ENCODE data around the gene JAKMIP2. TPM values are rescaled to one million over a fixed set of nuclear protein-coding genes. Genes with fewer than 3 reads are reported as not detected.
"Not testable (repeated sequence)": the region's sequence is repeated elsewhere in the genome, so short reads cannot be mapped to it uniquely, and the experiment has no call there.

The JAKMIP2 gene
- 10.9 TPM for polyA plus RNA-seq (2013, experiment 1 of 2)
- 10.9 TPM for polyA plus RNA-seq (2013, experiment 2 of 2)

DNA sequence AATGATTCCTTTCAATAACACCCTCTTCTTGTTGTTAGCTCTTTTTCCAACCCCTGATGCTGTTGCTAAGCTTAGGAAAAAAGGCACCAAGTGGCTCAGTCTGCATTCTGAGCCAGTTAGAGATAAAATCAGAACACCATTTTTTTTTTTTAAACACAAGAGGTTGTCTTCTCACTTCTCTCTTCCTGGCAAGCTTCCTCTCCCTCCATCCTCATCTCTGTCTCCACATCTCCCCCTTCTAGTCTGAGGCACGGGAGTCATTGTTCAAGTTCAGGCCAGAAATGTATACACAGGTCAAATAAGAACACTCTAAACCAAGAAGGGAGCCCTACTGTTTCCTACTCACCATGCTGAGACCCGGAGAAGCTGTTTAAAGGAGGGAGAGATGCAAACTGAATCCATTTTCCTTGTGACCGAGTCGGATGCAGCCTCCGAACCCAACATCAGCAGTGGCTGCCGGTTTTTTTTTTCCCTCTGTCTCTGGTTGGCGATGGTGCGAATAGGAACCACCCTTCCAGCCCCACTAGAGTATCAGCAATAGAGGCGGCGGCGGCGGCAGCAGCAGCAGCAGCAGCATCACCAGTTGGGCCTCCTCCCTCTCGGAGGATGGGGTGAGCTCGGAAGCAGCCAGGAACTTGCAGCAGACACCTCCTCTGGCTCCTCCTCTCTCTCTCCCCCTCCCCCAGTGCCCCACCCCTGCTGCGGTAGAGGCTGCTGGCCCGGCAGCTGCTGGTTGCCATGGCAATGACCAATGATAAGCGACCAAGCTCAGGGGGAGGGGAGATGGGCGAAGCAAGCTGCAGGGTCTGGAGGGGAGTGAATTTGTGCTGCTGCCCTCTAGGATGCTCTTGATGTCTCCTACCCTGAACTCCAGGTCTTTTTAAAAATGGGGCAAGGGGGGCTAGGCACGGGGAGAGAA lies at the start of gene JAKMIP2:
Gene JAKMIP2 (minus strand): TSS at position 619 of the 919 bp plus-strand sequence. CDS start 110,922 bp downstream, outside the sequence.
- WGBS, 2 experiments (ENCODE audit: insufficient coverage in 2 of 2), result 0% methylated on average over 5 of the region's 19 CpGs
- Histone ChIP-seq H3K9me3 (ENCODE audit: control insufficient read depth, low read length) (no peaks in the 10 kb centered on the region), H3K4me1 (ENCODE audit: control insufficient read depth, insufficient read depth, low read length, poor library complexity, severe bottlenecking) (no peaks in the 10 kb centered on the region), H3K27ac (ENCODE audit: low read depth, low read length, severe bottlenecking) (peak within 1 kb of the TSS; percentile 93), H3K4me3 (ENCODE audit: extremely low read depth, insufficient read depth, low read length, poor library complexity, severe bottlenecking) (peak within 1 kb of the TSS; percentile 52), H3K36me3 (ENCODE audit: control insufficient read depth, insufficient read depth, low read length) (no peaks in the 10 kb centered on the region)

DNA sequence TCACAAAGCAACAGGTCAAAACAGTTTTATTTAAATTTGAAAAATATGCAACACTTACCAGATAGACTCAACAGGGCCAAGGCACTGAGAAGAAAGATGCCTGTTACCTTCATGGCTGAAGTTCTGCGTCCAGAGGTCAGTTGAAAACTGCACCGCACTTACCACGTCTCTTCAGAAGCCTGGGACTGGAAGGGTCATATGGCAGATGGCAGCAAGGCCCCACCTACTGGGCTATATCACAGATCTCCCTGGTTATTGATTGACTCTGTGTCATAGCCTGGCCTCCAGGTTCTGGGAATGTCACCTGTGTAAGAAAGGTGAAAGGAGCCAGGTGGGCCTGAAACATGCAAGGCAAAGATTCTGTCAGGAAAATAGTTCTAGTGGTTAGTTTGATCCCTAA lies 48.9 kb upstream of the JAKMIP2 start, which contains the start of gene SPINK1:
Gene SPINK1 (minus strand): TSS at position 207 of the 400 bp plus-strand sequence. CDS start 94 bp downstream, at position 113.
- Histone ChIP-seq H3K4me1 (ENCODE audit: control insufficient read depth, insufficient read depth, low read length, poor library complexity, severe bottlenecking) (no peaks in the 10 kb centered on the region), H3K36me3 (ENCODE audit: control insufficient read depth, insufficient read depth, low read length) (no peaks in the 10 kb centered on the region), H3K27ac (ENCODE audit: low read depth, low read length, severe bottlenecking) (no peak within 1 kb of the TSS), H3K9me3 (ENCODE audit: control insufficient read depth, low read length) (no peaks in the 10 kb centered on the region), H3K4me3 (ENCODE audit: extremely low read depth, insufficient read depth, low read length, poor library complexity, severe bottlenecking) (no peak within 1 kb of the TSS)
- WGBS, 2 experiments (ENCODE audit: insufficient coverage in 2 of 2), result 100% methylated on average over 2 to 3 of the region's 3 CpGs

DNA sequence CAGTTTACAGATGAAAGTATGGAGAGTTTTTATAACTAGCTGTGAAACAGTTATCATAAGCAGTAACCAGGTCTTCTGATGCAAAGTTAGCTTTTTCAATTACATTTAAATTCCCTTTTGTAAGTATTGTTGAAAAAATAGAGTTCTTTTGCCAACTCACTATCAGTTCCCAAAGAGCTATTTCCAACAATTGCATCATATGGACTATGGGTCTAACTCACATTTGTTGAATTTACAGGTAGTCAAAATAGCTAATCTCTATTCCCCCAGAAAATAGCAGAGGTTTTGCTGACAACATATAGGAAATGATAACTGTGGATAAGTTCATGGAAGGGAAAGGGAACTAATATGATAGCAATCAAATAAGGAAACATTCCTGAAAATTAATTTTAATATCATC lies 47.5 kb upstream of the JAKMIP2 start:
- Histone ChIP-seq H3K27ac (ENCODE audit: low read depth, low read length, severe bottlenecking) (no peak overlapping the region), H3K4me1 (ENCODE audit: control insufficient read depth, insufficient read depth, low read length, poor library complexity, severe bottlenecking) (no peaks in the 10 kb centered on the region), H3K9me3 (ENCODE audit: control insufficient read depth, low read length) (no peaks in the 10 kb centered on the region), H3K36me3 (ENCODE audit: control insufficient read depth, insufficient read depth, low read length) (no peaks in the 10 kb centered on the region), H3K4me3 (ENCODE audit: extremely low read depth, insufficient read depth, low read length, poor library complexity, severe bottlenecking) (no peak overlapping the region)

DNA sequence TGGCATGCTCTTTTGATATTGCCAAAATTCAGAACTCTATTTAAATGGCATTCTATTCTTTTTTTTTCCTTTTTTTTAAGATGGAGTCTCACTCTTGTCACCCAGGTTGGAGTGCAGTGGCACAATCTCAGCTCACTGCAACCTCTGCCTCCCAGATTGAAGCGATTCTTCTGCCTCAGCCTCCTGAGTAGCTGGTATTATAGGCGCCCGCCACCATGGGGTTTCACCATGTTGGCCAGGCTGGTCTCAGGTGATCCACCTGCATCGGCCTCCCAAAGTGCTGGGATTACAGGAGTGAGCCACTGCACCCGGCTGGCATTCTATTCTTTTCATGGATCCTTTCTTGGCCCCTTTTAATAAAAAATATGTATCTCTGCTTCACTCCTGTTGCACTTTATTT lies 44.5 kb upstream of the JAKMIP2 start:
- 90 to 94% methylated on average over 5 of the region's 5 CpGs for WGBS, 2 experiments (ENCODE audit: insufficient coverage in 2 of 2)
- H3K4me1 ChIP-seq (ENCODE audit: control insufficient read depth, insufficient read depth, low read length, poor library complexity, severe bottlenecking), result not testable (repeated sequence)

DNA sequence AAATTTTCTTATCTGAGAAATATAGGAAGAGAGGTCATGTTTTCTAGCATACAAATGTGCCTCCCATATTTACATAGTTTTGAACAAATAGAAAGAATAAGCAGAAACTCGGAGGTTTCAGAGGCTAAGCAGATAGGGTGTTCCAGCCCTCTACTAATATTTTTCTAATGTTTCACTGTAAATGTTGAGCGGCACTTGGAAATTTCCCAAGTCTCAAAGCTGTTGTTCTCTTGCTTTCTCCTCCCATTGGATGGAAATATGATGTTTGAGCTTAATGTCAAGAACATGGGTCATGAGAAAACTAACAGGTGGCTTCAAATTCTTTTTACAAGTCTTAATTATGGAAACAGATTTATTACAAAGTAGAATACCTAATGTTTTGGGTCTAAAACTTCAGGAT lies 43.8 kb upstream of the JAKMIP2 start:
- 80 to 88% methylated on average over 1 of the region's 2 CpGs for WGBS, 2 experiments (ENCODE audit: insufficient coverage in 2 of 2)
- Histone ChIP-seq H3K4me1 (ENCODE audit: control insufficient read depth, insufficient read depth, low read length, poor library complexity, severe bottlenecking) (no peaks in the 10 kb centered on the region), H3K9me3 (ENCODE audit: control insufficient read depth, low read length) (no peaks in the 10 kb centered on the region), H3K27ac (ENCODE audit: low read depth, low read length, severe bottlenecking) (no peak overlapping the region), H3K4me3 (ENCODE audit: extremely low read depth, insufficient read depth, low read length, poor library complexity, severe bottlenecking) (no peak overlapping the region), H3K36me3 (ENCODE audit: control insufficient read depth, insufficient read depth, low read length) (no peaks in the 10 kb centered on the region)

More for the DNA sequence above, 44.5 kb upstream of the JAKMIP2 start:
- H3K27ac ChIP-seq (ENCODE audit: low read depth, low read length, severe bottlenecking); H3K9me3 ChIP-seq (ENCODE audit: control insufficient read depth, low read length); H3K4me3 ChIP-seq (ENCODE audit: extremely low read depth, insufficient read depth, low read length, poor library complexity, severe bottlenecking); H3K36me3 ChIP-seq (ENCODE audit: control insufficient read depth, insufficient read depth, low read length): not testable (repeated sequence)

DNA sequence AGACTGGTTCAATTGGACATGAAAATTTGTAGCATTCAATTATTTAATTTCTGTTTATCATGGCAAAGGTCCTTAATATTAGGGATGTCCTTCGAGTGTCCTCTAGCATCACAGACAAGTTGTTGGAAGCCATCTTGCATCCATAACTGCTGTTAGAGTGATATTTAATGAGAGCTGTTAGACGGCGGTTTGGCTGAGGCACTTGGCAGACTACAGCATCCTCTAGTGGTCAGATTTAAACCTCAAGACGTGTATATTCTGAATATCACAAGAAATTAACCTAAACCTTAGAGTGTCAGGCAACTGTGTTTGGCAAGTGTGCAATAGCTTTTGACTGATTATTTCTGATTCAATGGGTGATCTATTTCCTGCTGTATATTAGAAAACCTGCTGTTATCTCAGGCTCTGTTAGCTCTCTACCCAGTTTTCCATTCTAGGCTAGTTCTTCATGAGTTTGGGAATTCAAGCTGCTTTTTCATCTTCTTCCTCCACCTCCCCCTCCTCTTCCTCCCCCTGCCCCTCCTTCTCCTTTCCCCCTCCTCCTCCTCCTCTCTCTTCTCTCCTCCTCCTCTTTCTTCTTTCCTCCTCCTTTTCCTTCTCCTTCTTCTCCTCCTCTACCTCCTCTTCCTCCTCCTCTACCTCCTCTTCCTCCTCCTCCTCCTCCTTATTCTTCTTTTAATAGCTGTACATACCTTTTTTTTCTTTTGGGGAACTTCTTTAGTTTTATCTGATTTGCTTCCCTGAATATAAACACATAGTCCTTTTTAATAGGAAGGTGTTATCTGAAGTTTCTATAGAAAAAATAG lies 40.4 kb upstream of the JAKMIP2 start:
- H3K27ac ChIP-seq (ENCODE audit: low read depth, low read length, severe bottlenecking), result no peak overlapping the region
- WGBS, 2 experiments (ENCODE audit: insufficient coverage in 2 of 2), result 0 to 43% methylated on average over 2 to 3 of the region's 4 CpGs
- H3K4me1 ChIP-seq (ENCODE audit: control insufficient read depth, insufficient read depth, low read length, poor library complexity, severe bottlenecking), result no peaks in the 10 kb centered on the region
- H3K9me3 ChIP-seq (ENCODE audit: control insufficient read depth, low read length), result no peaks in the 10 kb centered on the region
- no peak overlapping the region for H3K4me3 ChIP-seq (ENCODE audit: extremely low read depth, insufficient read depth, low read length, poor library complexity, severe bottlenecking)
- H3K36me3 ChIP-seq (ENCODE audit: control insufficient read depth, insufficient read depth, low read length), result no peaks in the 10 kb centered on the region

DNA sequence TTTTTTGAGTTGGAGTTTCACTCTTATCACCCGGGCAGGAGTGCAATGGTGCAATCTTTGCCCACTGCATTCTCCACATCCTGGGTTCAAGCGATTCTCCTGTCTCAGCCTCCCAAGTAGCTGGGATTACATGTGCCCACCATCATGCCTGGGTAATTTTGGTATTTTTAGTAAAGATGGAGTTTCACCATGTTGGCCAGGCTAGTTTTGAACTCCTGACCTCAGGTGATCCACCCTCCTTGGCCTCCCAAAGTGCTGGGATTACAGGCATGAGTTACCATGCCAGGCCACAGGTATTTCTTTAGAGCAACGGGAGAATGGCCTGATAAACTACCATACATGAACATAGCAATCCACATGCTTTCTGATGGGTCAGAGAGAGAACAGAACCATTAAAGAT lies 39.7 kb upstream of the JAKMIP2 start:
- not testable (repeated sequence) for H3K4me3 ChIP-seq (ENCODE audit: extremely low read depth, insufficient read depth, low read length, poor library complexity, severe bottlenecking); H3K36me3 ChIP-seq (ENCODE audit: control insufficient read depth, insufficient read depth, low read length); H3K9me3 ChIP-seq (ENCODE audit: control insufficient read depth, low read length); H3K4me1 ChIP-seq (ENCODE audit: control insufficient read depth, insufficient read depth, low read length, poor library complexity, severe bottlenecking); H3K27ac ChIP-seq (ENCODE audit: low read depth, low read length, severe bottlenecking)
- WGBS, 2 experiments (ENCODE audit: insufficient coverage in 2 of 2), result 83 to 88% methylated on average over 1 of the region's 3 CpGs

DNA sequence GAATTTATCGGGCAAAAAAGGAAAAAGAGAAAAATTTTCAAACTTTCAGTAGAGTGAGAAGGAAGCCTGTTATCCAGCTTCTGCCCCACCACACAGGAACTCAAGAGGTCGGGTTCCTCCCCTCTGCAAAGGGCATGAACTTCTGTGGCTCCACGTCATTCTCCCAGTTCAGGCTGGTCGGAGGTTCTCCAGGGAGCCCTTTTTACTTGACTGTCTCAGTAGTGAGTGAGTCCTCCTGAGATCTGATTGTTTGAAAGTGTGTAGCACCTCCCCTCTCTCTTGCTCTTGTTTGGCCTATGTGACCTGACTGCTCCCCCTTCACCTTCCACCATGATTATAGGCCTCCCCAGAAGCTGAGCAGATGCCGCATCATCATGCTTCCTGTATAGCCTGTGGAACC lies 39.2 kb upstream of the JAKMIP2 start:
- Histone ChIP-seq H3K4me3 (ENCODE audit: extremely low read depth, insufficient read depth, low read length, poor library complexity, severe bottlenecking) (no peak overlapping the region), H3K9me3 (ENCODE audit: control insufficient read depth, low read length) (no peaks in the 10 kb centered on the region), H3K27ac (ENCODE audit: low read depth, low read length, severe bottlenecking) (no peak overlapping the region), H3K36me3 (ENCODE audit: control insufficient read depth, insufficient read depth, low read length) (no peaks in the 10 kb centered on the region), H3K4me1 (ENCODE audit: control insufficient read depth, insufficient read depth, low read length, poor library complexity, severe bottlenecking) (no peaks in the 10 kb centered on the region)
- 80 to 88% methylated on average over 1 of the region's 5 CpGs for WGBS, 2 experiments (ENCODE audit: insufficient coverage in 2 of 2)

DNA sequence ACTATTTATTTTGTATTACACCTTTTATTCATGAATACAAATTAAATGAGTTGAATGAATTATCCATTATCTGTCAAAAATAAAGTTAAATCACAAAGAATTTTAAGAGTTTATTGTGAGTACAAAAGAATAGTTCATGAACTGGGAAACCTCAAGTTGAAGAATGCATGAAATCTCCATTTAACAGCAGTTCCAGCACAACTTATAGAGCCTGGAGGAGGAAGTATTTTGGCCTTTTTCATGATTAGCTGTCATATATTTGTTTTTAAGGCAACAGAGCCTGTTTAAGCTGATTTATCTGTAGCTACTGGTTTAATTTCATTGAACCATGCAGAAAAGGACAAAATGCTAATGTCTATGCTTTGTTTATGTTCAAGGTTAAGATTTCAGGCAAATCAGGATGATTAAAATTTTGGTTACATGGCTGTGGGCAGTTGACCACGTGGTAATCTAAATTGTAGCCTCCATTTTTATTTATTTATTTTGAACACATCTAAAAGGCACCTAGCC lies 36.8 kb upstream of the JAKMIP2 start:
- H3K4me1 ChIP-seq (ENCODE audit: control insufficient read depth, insufficient read depth, low read length, poor library complexity, severe bottlenecking), result no peaks in the 10 kb centered on the region
- no peak overlapping the region for H3K4me3 ChIP-seq (ENCODE audit: extremely low read depth, insufficient read depth, low read length, poor library complexity, severe bottlenecking)
- no peak overlapping the region for H3K27ac ChIP-seq (ENCODE audit: low read depth, low read length, severe bottlenecking)
- no peaks in the 10 kb centered on the region for H3K9me3 ChIP-seq (ENCODE audit: control insufficient read depth, low read length)
- H3K36me3 ChIP-seq (ENCODE audit: control insufficient read depth, insufficient read depth, low read length), result no peaks in the 10 kb centered on the region
- no CpG with 5 or more reads among the region's 1 CpG for WGBS, 2 experiments (ENCODE audit: insufficient coverage in 2 of 2)

DNA sequence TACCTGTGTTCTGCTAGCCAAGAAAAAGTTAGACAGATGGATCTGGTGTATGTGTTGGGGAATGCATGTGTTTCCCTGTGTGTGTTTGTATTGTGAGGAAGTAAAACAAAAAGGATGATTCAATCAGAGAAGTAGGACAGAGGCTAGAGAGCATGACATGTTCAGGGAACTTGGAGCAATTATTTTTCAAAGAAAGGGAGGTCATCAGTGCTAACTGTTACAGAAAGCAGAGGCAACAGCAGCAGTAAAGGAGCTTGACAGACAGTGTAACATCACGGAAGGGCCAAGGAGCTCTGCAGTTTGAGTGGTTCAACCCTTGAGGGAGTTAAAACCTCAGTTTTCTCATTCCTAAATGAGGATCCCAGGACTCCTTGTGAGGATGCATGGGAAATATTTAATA lies 35.8 kb upstream of the JAKMIP2 start:
- H3K9me3 ChIP-seq (ENCODE audit: control insufficient read depth, low read length), result no peaks in the 10 kb centered on the region
- WGBS, 2 experiments (ENCODE audit: insufficient coverage in 2 of 2), result 73 to 86% methylated on average over 1 of the region's 1 CpG
- no peak overlapping the region for H3K27ac ChIP-seq (ENCODE audit: low read depth, low read length, severe bottlenecking)
- no peaks in the 10 kb centered on the region for H3K36me3 ChIP-seq (ENCODE audit: control insufficient read depth, insufficient read depth, low read length)
- no peaks in the 10 kb centered on the region for H3K4me1 ChIP-seq (ENCODE audit: control insufficient read depth, insufficient read depth, low read length, poor library complexity, severe bottlenecking)
- H3K4me3 ChIP-seq (ENCODE audit: extremely low read depth, insufficient read depth, low read length, poor library complexity, severe bottlenecking), result no peak overlapping the region

Measured in mesodermal cell (in vitro differentiated cells).